Psoas muscle (tissue), 8 donors: ENCODE data around the gene TMEM208. TPM values are rescaled to one million over a fixed set of nuclear protein-coding genes. Genes with fewer than 3 reads are reported as not detected.

Experiments used
- ATAC-seq, 4 donors: fragments of 200-7000 bp; cut with Tn5 transposase; one replicate each; pipeline ENCODE4 v1.9.1; 2020; ENCODE audit warnings: moderate library complexity in 3 of 4, mild to moderate bottlenecking in 2 of 4
- DNase-seq, 2 donors: peaks; one replicate each; pipeline ENCODE4 v3.0.0-alpha.2; 2020
- H3K27ac ChIP-seq: fragments of 200-600 bp; one replicate; pipeline ENCODE4 v1.8.0; 2022
- H3K27me3 ChIP-seq, 3 donors: fragments of 200-600 bp in 1 of 3; one replicate each; pipeline versions ENCODE4 v1.6.1 to v1.8.0; 2013 to 2022; ENCODE audit warnings: low read length in 2 of 3, mild to moderate bottlenecking in 2 of 3, moderate library complexity in 1 of 3; ENCODE audit not compliant: insufficient read depth in 3 of 3
- H3K36me3 ChIP-seq, 2 donors: fragments of 200-600 bp in 1 of 2; one replicate each; pipeline versions ENCODE4 v1.6.1 to v1.8.0; 2013 to 2022; ENCODE audit warnings: low read depth in 1 of 2, mild to moderate bottlenecking in 1 of 2, moderate library complexity in 1 of 2; ENCODE audit not compliant: insufficient read depth in 1 of 2
- H3K4me1 ChIP-seq: fragments of 200-600 bp; one replicate; pipeline ENCODE4 v1.8.0; 2022
- H3K4me3 ChIP-seq: fragments of 200-600 bp; one replicate; pipeline ENCODE4 v1.8.0; 2022; ENCODE audit warnings: mild to moderate bottlenecking
- H3K9me3 ChIP-seq: fragments of 200-600 bp; one replicate; pipeline ENCODE4 v1.8.0; 2022
- CTCF ChIP-seq: fragments of 200-600 bp; IDR thresholded peaks from one replicate; pipeline ENCODE4 v1.8.0; 2022; ENCODE audit warnings: antibody characterized with exemption
- WGBS, 3 donors: extraction: QIAGEN DNeasy Blood & Tissue Kit; methylation state at CpG; one replicate each; pipeline versions ENCODE4 v1.1.6 to v1.1.7; 2013; 5-methylcytosine and 5-hydroxymethylcytosine counted together
- intact Hi-C, 2 donors: fragments of 100-400 bp; cut with DNase I; formaldehyde crosslinking; loops; one replicate each; pipeline versions ENCODE4 v1.11.0 to v1.14.2; 2022
- polyA plus RNA-seq, 3 donors: library from polyadenylated mRNA; stranded (reverse); fragments of 200-250 nt; gene quantifications; one replicate each; pipeline ENCODE4 v1.2.3, GENCODE V29; 2013
- total RNA-seq, 4 donors: library from RNA; stranded (reverse); fragmentation: NEBNext Ultra II Directional in 2 of 4; extraction: Animal tissue kit (Norgen Biotek cat#: 25700) in 2 of 4; gene quantifications; one replicate each; pipeline versions ENCODE4 v1.2.1 to v1.2.4, GENCODE V29; 2021 to 2023
- donor health status: healthy with polysubstance abuse.
- donor health status: DM: no; HTN: no; CAD: no; lungs with moderate emphysema.
- donor health status: Bipolar disorder and iron deficiency.
- donor health status: healthy.
- donor health status: DM: yes; HTN: yes; CAD: no.
- donor health status: DM: no; HTN: no; CAD: no.
- donor health status: DM: no; HTN: no; CAD: no.
- donor health status: DM: yes; HTN: yes; CAD: no.

TMEM208 gene
- total and polyA plus RNA-seq, 7 donors = 10.1 to 111 (median 32.7) TPM

- Histone ChIP-seq H3K36me3 (no peaks in the 10 kb centered on the region), H3K9me3 (no peaks in the 10 kb centered on the region), H3K27me3 (no peaks in the 10 kb centered on the region), H3K27ac (no peak overlapping the region), H3K4me3 (no peak overlapping the region), H3K4me1 (no peaks in the 10 kb centered on the region)
- DNase-seq (peak in 1 of 2 donors; percentile 20), ATAC-seq (peak in 1 of 4 donors; percentile 21)
- intact Hi-C loops = loop anchor here in 1 of 2 donors (5.0 kb wide), 1 partner anchor 191 kb away; no protein-coding TSS in a partner anchor
- TF ChIP-seq CTCF = no peak
- 87 to 90% (median 90%) methylated on average over 11 of the region's 11 CpGs for WGBS, 3 donors
These were observed 44.0 kb downstream of the TMEM208 start for GRCh38 chr16:67270931-67271338.

- DNase-seq (peak in 1 of 2 donors; percentile 17), ATAC-seq (no peak)
- H3K4me1 ChIP-seq = no peaks in the 10 kb centered on the region
- TF ChIP-seq CTCF = no peak
- H3K9me3 ChIP-seq = no peaks in the 10 kb centered on the region
- WGBS, 3 donors = 80 to 93% (median 84%) methylated on average over 4 of the region's 4 CpGs
- intact Hi-C loops = loop anchor here in 1 of 2 donors (5.0 kb wide), 1 partner anchor 191 kb away; no protein-coding TSS in a partner anchor
- H3K36me3 ChIP-seq = no peaks in the 10 kb centered on the region
- no peak overlapping the region for H3K27ac ChIP-seq
- H3K4me3 ChIP-seq = no peak overlapping the region
- H3K27me3 ChIP-seq = no peaks in the 10 kb centered on the region
These were observed 44.5 kb downstream of the TMEM208 start for GRCh38 chr16:67271446-67271845.

GRCh38 chr16:67275321-67275720 is 48.4 kb downstream of the TMEM208 start:
- Histone ChIP-seq H3K9me3 (no peaks in the 10 kb centered on the region), H3K27ac (no peak overlapping the region), H3K4me1 (peaks cover 11% of the 10 kb centered on the region), H3K36me3 (no peaks in the 10 kb centered on the region), H3K4me3 (no peak overlapping the region), H3K27me3 (no peaks in the 10 kb centered on the region)
- no peak for TF ChIP-seq CTCF
- WGBS, 3 donors = 89 to 98% (median 93%) methylated on average over 2 of the region's 2 CpGs
- intact Hi-C loops = no loop called here
- DNase-seq (no peak), ATAC-seq (no peak)

- WGBS, 3 donors = 75 to 87% (median 79%) methylated on average over 4 of the region's 4 CpGs
- Histone ChIP-seq H3K4me3 (no peak overlapping the region), H3K36me3 (no peaks in the 10 kb centered on the region), H3K27ac (peak overlapping the region; percentile 51), H3K4me1 (peaks cover 11% of the 10 kb centered on the region), H3K27me3 (no peaks in the 10 kb centered on the region), H3K9me3 (no peaks in the 10 kb centered on the region)
- intact Hi-C loops = no loop called here
- ATAC-seq (peak; percentile 44 to 89 (median 81)), DNase-seq (peak; percentile 60 to 76)
- TF ChIP-seq CTCF = no peak
These were observed 50.5 kb downstream of the TMEM208 start for GRCh38 chr16:67277294-67277998.
